Activated naive CD4-positive, alpha-beta T cell treated with anti-CD3 and anti-CD28 coated beads, Interleukin-2, amount 50 U/mL, for 72 hours (primary cell): ENCODE measurements around the gene OR7G1. TPM values are rescaled to one million over a fixed set of nuclear protein-coding genes. Genes with fewer than 3 reads are reported as not detected.

Experiments
- ATAC-seq, 2 donors: fragments of 150-1000 bp; cut with Tn5 transposase; 2 replicates each; pipeline ENCODE4 v1.10.0; 2021; ENCODE audit warnings: mild to moderate bottlenecking in 2 of 2, moderate library complexity in 2 of 2
- DNase-seq, 2 donors: peaks; one replicate each; pipeline ENCODE4 v3.0.0; 2021 to 2022; ENCODE audit warnings: low spot score in 2 of 2
- H3K27ac Mint-ChIP-seq, 2 donors: one replicate each; pipeline ENCODE4 v1.8.0; 2022; ENCODE audit warnings: mild to moderate bottlenecking in 2 of 2, mixed read lengths in 2 of 2
- H3K36me3 Mint-ChIP-seq, 2 donors: one replicate each; pipeline ENCODE4 v1.8.0; 2022; ENCODE audit warnings: mixed read lengths in 2 of 2
- H3K9me3 Mint-ChIP-seq, 2 donors: one replicate each; pipeline ENCODE4 v1.8.0; 2022; ENCODE audit warnings: mixed read lengths in 2 of 2
- total RNA-seq, 2 donors: library from RNA; stranded (reverse); gene quantifications; one replicate each; pipeline ENCODE4 v1.2.3, GENCODE V29; 2022

OR7G1 gene, protein sequence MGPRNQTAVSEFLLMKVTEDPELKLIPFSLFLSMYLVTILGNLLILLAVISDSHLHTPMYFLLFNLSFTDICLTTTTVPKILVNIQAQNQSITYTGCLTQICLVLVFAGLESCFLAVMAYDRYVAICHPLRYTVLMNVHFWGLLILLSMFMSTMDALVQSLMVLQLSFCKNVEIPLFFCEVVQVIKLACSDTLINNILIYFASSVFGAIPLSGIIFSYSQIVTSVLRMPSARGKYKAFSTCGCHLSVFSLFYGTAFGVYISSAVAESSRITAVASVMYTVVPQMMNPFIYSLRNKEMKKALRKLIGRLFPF
- total RNA-seq = not detected

DNA sequence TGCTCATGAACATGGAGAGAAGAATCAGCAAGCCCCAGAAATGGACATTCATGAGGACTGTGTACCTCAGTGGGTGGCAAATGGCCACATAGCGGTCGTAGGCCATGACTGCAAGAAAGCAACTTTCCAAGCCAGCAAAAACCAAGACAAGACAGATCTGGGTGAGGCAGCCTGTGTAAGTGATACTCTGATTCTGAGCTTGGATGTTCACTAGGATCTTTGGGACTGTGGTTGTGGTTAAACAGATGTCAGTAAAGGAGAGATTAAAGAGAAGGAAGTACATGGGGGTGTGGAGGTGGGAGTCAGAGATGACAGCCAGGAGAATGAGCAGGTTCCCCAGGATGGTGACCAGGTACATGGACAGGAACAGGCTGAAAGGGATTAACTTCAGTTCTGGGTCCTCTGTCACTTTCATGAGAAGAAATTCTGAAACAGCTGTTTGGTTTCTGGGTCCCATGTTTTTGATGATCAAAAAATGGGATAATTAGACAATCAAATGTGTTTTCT is at the start of gene OR7G1:
Gene OR7G1, minus strand, starts transcription at position 457 of the 507 bp plus-strand sequence. Its CDS starts 0 bp downstream, at position 457.
- DNase-seq (no peak), ATAC-seq (no peak)
- Mint-ChIP-seq H3K9me3 (no peaks in the 10 kb centered on the region), H3K27ac (no peak within 1 kb of the TSS), H3K36me3 (no peaks in the 10 kb centered on the region)

DNA sequence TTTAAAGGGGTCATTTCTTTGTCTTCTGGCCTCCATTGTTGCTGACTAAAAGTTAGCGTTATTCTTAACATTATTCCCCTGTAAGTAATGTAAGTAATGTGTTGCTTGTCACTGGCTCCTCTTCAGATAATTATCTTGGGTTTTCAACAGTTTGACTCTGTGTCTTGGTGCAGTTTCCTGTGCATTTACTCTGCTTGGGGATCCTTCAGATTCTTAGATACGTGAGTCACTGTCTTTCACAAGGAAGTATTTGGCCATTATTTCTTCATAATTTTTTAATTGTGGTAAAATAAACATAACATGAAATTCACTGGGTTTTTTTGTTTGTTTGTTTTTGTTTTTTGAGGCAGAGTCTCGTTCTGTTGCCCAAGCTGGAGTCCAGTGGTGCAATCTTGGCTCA is 49.7 kb upstream of the OR7G1 start:
- no peak for DNase-seq
- peaks cover 14 to 57% of the 10 kb centered on the region in 2 donors for H3K9me3 Mint-ChIP-seq

DNA sequence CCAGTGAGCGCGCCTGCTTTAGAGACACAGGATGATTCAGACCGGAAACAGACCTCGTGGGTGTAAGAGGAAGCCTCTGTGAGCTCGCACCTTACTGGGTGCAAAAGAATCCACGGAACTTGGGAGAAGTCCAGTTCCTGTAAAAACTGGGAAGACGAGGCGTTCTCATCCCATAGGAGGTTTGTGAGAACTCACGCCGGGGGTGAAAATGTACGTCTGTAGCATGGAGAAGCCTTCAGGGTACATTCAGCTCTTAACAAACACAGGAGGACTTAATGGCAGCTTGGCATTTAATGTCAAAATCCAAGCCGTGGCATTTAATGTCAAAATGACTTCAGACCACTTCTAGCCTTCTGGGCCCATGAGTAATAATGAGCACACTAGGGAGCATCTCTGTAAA is 45.9 kb upstream of the OR7G1 start:
- H3K9me3 Mint-ChIP-seq = peaks cover 18 to 47% of the 10 kb centered on the region in 2 donors
- H3K27ac Mint-ChIP-seq = no peak overlapping the region
- no peak for DNase-seq
- H3K36me3 Mint-ChIP-seq = peaks cover 84 to 100% of the 10 kb centered on the region in 2 donors
- no peak for ATAC-seq

More for the DNA sequence above, 49.7 kb upstream of the OR7G1 start:
- Mint-ChIP-seq H3K36me3 (peaks cover 54 to 84% of the 10 kb centered on the region in 2 donors), H3K27ac (no peak overlapping the region)
- no peak for ATAC-seq

DNA sequence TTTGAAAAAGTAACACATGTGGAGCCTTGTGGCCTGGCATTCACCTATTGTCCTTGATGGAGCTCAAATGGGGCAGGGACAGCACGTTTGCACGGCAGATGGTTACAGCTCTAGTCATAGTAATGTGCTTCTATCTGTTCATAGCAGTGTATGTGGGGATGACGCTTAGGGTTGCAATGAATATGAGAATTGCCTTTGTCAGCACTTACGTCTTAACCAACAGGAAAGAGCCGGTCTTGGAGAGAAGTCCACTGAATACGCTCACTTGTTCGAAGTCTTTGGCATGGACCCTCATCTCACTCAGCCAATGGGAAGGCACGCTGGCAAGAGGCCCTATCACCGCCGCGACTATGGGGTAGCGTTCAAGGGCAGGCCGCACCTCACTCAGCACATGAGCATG is 44.3 kb upstream of the OR7G1 start:
- Mint-ChIP-seq H3K36me3 (peaks cover 89 to 100% of the 10 kb centered on the region in 2 donors), H3K27ac (no peak overlapping the region), H3K9me3 (peaks cover 18 to 48% of the 10 kb centered on the region in 2 donors)
- ATAC-seq = no peak
- DNase-seq = no peak

DNA sequence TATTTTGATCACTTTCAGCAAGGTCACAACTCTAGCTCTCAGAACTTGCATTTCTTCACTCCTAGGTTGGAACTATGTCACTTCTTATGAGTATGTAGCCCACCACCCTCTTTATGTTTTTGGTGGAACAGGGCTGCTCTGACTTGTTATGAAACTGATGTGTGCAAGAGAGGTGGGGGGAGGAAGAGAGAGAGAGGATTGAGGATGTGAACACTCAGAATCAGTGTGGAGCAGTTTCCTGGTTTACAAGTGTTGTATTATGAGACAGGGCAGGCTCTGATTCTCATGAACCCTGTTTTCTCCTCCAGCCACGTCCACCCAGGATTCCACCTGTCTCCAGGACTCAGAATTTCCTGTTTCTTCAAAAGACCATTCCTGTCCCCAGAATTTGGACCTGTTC is 40.7 kb upstream of the OR7G1 start:
- ATAC-seq = peak in 1 of 2 donors; percentile 18
- DNase-seq = no peak
- Mint-ChIP-seq H3K36me3 (peaks cover 84 to 100% of the 10 kb centered on the region in 2 donors), H3K27ac (peak overlapping the region in 1 of 2 donors; percentile 44), H3K9me3 (peaks cover 15 to 53% of the 10 kb centered on the region in 2 donors)

DNA sequence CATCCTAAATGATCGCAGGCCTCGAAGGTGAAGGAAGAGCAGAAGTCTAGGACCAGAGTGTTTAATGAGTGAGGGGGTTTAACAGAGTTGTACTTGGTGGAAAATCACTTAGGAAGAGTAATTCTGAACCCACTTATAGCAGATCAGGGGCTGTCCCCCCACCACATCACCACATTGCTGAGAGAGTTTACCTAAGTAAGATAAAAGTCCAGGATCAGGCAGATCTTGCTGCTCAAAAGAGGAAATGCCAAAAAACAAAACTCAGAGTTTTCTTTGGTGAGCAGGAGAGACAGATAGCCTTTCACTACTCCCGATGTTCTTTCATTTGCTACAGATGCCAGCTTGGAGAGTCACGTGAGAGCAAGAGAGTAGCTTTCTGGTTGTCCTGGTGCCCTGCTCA is 40.0 kb upstream of the OR7G1 start:
- DNase-seq (no peak), ATAC-seq (no peak)
- peaks cover 84 to 100% of the 10 kb centered on the region in 2 donors for H3K36me3 Mint-ChIP-seq
- peak overlapping the region; percentile 4 to 76 for H3K27ac Mint-ChIP-seq
- peaks cover 16 to 53% of the 10 kb centered on the region in 2 donors for H3K9me3 Mint-ChIP-seq

DNA sequence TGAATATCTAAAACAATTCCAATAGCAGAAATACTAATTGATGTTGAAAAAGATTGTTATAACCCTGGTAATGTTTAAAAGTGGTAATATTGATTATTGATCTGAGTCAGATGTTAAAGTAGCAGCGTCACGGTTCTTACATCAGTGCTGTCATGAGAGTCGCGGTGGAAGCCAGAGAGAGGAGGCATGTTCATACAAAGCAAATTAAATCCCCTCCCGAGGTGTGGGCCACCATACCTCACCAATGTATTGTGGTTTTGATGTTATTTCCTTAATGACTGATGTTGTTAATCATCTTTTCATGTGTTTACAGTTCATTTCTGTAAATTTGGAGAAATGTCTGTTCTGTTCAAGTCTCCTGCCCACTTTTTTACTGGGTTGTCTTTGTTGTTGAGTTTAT is 35.8 kb upstream of the OR7G1 start:
- Mint-ChIP-seq H3K36me3 (peaks cover 79 to 100% of the 10 kb centered on the region in 2 donors), H3K9me3 (peaks cover 17 to 64% of the 10 kb centered on the region in 2 donors), H3K27ac (no peak overlapping the region)
- ATAC-seq (no peak), DNase-seq (no peak)

DNA sequence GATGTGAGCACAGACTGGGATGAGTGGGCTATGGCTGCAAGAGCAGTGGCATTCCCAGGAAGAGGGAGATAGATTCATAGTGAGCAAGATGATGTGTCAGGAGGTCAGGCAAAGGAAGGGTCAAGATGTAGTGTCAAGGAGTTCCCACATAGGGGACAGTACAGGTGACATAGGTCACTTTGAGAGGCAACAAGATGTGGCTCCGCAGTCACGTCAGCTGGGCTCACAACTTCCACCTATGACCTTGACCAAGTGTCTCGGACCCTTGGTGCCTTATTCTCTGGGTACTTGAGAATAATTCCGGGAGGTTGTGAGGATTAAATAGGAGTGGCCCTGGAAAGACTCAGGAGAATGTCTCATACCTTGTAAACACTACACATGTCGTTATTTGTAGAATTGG is 35.1 kb upstream of the OR7G1 start:
- Mint-ChIP-seq H3K27ac (no peak overlapping the region), H3K36me3 (peaks cover 76 to 100% of the 10 kb centered on the region in 2 donors), H3K9me3 (peaks cover 17 to 65% of the 10 kb centered on the region in 2 donors)
- ATAC-seq (no peak), DNase-seq (no peak)

DNA sequence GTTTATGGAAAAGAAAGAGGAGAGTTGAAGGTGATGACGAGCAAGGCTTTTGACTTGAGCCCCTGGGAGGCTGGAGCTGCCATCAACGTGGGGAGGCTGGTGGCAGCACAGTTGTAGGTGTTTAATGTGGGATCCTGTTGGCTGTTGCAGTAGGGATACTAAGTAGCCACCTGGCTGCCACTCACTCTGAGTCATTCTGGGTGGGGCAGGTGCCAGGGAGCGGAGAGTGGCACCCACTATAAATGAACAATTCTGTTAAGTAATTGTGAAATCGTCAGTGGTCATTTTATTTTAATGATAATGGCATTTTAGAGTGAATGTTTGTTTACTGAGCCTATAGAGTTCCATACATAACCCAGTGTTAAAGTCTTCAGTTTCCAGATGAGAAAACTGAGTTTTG is 34.4 kb upstream of the OR7G1 start:
- H3K9me3 Mint-ChIP-seq = peaks cover 21 to 62% of the 10 kb centered on the region in 2 donors

DNA sequence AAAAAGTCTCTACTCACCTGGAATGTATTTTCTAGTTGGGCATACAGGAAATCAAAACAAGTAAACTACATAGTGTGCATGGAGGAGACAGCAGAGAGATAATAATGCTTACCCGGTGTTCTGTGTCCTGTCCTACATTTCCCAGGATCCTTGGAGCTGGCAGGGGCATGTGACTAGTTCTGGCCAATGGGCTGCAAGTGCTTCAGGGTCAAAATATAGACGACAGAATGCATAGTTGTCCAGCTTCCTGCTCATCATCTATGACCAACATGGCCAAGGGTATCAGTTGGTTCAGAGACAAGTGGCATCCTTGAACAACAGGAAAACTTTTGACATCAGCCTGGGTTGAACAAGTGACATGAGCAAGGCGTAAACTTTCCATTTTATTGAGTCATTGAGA is 33.1 kb upstream of the OR7G1 start:
- DNase-seq = no peak
- Mint-ChIP-seq H3K9me3 (peaks cover 25 to 58% of the 10 kb centered on the region in 2 donors), H3K27ac (peak overlapping the region; percentile 46 to 66), H3K36me3 (peaks cover 73 to 100% of the 10 kb centered on the region in 2 donors)
- ATAC-seq = no peak

More for the DNA sequence above, 34.4 kb upstream of the OR7G1 start:
- ATAC-seq (no peak), DNase-seq (no peak)
- peak overlapping the region; percentile 37 to 46 for H3K27ac Mint-ChIP-seq
- peaks cover 76 to 100% of the 10 kb centered on the region in 2 donors for H3K36me3 Mint-ChIP-seq

DNA sequence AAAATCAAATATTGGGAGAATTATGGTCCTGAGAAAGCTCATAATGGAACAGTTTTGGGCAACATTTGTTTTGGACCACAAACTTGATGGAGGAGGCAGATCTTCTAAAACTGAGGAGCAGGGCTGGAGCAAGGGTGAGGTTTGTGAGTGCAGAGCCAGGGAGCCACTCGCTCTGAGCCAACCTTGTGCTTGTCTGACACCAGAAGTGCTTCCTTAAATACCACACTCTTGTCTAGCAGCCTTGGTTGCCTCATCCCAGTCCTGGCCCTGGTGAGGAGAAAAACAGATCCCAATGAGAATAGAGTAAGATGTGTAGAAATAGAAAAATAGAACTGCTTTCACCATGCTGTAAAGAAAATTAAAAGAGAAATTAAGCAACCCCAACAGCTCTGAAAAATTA is 31.3 kb upstream of the OR7G1 start:
- H3K27ac Mint-ChIP-seq = no peak overlapping the region
- ATAC-seq (no peak), DNase-seq (no peak)
- peaks cover 25 to 49% of the 10 kb centered on the region in 2 donors for H3K9me3 Mint-ChIP-seq
- peaks cover 59 to 97% of the 10 kb centered on the region in 2 donors for H3K36me3 Mint-ChIP-seq

DNA sequence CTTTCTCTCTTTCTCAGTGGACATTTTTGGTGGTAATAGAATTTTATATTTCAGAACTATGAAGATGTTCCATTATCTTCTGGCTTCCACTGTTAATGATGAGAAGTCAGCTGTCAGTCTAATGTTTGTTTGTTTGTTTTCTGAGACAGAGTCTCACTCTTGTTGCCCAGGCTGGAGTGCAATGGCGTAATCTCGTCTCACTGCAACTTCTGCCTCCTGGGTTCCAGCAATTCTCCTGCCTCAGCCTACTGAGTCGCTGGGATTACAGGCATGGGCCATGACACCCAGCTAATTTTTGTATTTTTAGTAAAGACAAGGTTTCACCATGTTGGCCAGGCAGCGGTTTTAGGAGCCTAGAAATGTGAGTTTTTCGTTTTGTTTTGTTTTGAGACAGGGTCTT is 29.4 kb upstream of the OR7G1 start:
- ATAC-seq = no peak
- no peak for DNase-seq
- peaks cover 15 to 31% of the 10 kb centered on the region in 2 donors for H3K9me3 Mint-ChIP-seq
- H3K27ac Mint-ChIP-seq = no peak overlapping the region
- H3K36me3 Mint-ChIP-seq = peaks cover 51 to 87% of the 10 kb centered on the region in 2 donors

DNA sequence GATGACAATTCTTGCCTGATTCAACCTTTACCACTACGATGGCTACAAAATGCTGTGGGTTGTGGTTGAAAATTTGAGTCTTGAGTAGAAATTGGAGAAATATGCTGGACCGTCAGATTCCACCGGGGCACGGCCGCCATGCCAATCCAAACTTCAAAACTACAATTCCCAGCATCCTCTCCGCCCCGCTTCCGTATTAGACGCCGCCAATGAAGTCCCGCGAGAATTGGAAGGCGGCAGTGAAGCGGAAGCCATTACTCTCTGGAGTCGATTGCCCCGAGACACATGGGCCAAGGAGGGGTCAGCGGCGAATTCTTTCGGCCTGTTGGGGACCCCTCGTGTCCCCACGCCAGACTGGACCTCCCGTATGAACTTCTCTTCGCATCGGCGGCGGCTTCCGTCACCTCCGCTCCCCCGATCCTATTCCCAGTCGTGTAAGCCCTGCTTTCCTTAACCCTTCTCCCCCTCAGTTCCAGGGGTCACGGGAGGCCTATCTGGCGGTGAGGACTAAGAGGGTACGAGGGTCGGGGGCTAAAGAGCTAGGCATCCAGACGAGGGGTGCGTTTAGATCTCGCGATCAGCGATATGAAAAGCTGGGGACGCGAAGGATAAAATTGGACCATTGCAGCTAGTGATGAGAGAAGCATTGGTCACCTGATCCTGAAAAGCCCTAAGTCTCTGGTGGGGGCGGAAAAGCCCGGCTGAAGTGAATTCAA is 24.8 kb upstream of the OR7G1 start, which contains the start of gene ZNF317:
Gene ZNF317, plus strand, starts transcription at position 239 of the 716 bp plus-strand sequence. CDS start 15,620 bp downstream, outside the sequence.
- DNase-seq (peak; percentile 83 to 88), ATAC-seq (peak; percentile 95 to 96)
- H3K9me3 Mint-ChIP-seq = peaks cover 5 to 9% of the 10 kb centered on the region in 2 donors
- H3K27ac Mint-ChIP-seq = peak within 1 kb of the TSS; percentile 95
- H3K36me3 Mint-ChIP-seq = peaks cover 16 to 41% of the 10 kb centered on the region in 2 donors

DNA sequence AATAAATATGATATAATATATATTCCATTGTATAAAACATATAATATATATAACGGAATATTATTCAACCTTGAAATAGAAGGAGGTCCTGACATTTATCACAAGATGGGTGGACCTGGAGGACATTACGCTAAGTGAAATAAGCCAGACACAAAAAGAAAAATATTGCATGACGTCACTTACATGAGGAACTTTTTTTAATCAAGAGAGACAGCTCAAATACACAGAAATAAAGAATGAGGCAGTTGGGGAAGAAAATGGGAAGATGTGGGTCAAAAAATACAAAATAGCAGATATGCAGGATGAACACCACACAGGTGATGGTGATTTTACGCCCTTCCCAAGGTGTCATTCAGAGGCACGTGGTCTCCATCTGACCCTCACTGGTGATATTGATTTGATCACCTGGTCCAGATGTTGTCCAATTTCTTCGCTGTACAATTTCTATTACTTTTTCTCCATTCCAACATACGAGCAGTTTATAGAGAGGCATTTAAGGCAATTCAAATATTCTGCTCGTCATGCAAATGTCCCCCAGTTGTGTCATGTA is 24.1 kb upstream of the OR7G1 start:
- DNase-seq (no peak), ATAC-seq (peak in 1 of 2 donors; percentile 15)
- peaks cover 10 to 35% of the 10 kb centered on the region in 2 donors for H3K36me3 Mint-ChIP-seq
- peaks cover 3 to 6% of the 10 kb centered on the region in 2 donors for H3K9me3 Mint-ChIP-seq
- H3K27ac Mint-ChIP-seq = peak overlapping the region; percentile 95

DNA sequence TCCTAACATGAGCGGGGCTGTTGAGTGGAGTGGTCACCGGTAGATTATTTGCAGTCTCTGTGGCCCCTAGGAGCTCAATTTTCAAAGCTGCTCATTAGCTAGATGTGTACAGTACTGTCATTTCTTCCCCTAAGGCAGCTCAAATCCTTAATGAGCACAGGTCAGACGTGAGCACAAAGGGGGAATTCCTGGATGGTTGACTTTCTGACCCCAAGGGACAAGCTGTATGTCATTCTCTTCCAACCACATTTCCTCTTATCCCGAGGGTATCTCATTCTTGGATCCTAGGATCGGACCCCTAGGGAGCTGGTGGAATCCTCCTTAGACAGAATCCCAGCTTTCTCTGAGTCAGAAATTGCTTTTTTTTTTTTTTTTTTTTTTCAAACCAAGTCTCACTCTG is 16.9 kb upstream of the OR7G1 start:
- no peak for ATAC-seq

DNA sequence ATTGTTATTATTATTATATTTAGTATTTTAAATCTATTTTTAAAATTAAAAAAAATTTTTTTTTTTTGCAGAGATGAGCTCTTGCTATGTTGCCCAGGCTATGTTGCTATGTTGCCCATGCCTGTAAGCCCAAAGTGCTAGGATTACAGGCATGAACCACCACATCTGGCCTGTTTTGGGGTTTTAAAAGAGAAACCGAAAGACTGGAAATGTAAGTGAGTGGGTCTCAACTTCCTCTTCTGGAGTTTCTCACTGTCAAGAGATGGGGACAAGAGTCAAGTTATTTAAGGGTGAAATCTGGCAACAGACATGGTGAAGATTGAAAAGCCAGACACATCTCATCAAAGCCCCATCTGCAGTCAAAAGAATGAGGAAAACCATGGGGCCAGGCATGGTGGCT is 15.4 kb upstream of the OR7G1 start:
- no peak overlapping the region for H3K27ac Mint-ChIP-seq
- DNase-seq (no peak), ATAC-seq (no peak)
- H3K36me3 Mint-ChIP-seq = no peaks in the 10 kb centered on the region
- H3K9me3 Mint-ChIP-seq = no peaks in the 10 kb centered on the region

More for the DNA sequence above, 16.9 kb upstream of the OR7G1 start:
- Mint-ChIP-seq H3K36me3 (no peaks in the 10 kb centered on the region), H3K9me3 (no peaks in the 10 kb centered on the region), H3K27ac (no peak overlapping the region)
- DNase-seq = no peak

DNA sequence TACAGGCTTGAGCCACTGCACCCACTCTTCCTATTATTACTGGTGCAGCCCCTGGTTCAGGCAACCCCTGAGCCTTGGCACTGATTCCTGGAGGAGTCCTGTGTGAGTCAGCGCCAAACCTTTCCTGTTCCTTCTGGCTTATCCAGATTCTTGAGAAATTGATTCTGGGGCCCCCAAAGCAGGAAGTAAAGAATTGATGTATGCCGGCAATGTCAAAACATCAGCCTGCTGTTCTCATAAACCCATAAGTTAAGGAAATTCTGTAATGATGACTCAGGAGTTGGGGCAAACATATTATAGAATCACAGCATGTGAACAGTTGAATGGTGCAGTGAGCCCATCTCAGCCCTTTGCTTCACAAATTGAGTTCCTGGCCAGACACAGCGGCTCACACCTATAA is 12.6 kb upstream of the OR7G1 start:
- no peak for ATAC-seq
- Mint-ChIP-seq H3K36me3 (no peaks in the 10 kb centered on the region), H3K27ac (no peak overlapping the region), H3K9me3 (no peaks in the 10 kb centered on the region)
- no peak for DNase-seq
